Tibial nerve (tissue), 3 donors: ENCODE measurements around the gene CAMKMT.

Experiments
- POLR2A ChIP-seq, 2 donors: fragments of 450-650 bp; IDR thresholded peaks; one replicate each; pipeline ENCODE4 v1.6.1; 2017; ENCODE audit warnings: antibody characterized with exemption in 2 of 2, mild to moderate bottlenecking in 2 of 2, moderate library complexity in 2 of 2
- TF ChIP-seq, protein P1 (sequence below), 5 experiments: fragments of 200-600 bp in 3 of 5; fragments of 450-650 bp in 2 of 5; sonication (generic) in 3 of 5; IDR thresholded peaks; one replicate each; pipeline ENCODE4 v1.5.1; 2016 to 2019; ENCODE audit warnings: antibody characterized with exemption in 5 of 5, mild to moderate bottlenecking in 3 of 5, moderate library complexity in 2 of 5

DNA sequence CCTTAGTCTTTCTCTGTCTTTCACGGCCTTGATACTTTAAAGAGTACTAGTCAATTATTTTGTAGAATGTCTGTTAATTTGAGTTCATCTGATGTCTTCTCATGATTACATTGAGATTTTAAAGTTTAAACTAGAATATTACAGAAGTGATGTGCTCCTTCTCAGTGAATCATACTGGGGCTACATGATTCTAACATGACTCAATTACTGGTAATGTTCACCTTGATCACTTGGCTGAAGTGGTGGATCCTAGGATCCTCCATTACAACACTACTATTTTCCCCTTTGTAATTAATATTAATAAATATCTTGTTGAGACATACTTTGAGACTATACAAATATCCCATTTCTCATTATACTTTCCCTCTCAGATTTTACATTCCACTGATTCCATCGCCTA is 148.5 kb downstream of the CAMKMT start:
- TF ChIP-seq, protein P1, sequence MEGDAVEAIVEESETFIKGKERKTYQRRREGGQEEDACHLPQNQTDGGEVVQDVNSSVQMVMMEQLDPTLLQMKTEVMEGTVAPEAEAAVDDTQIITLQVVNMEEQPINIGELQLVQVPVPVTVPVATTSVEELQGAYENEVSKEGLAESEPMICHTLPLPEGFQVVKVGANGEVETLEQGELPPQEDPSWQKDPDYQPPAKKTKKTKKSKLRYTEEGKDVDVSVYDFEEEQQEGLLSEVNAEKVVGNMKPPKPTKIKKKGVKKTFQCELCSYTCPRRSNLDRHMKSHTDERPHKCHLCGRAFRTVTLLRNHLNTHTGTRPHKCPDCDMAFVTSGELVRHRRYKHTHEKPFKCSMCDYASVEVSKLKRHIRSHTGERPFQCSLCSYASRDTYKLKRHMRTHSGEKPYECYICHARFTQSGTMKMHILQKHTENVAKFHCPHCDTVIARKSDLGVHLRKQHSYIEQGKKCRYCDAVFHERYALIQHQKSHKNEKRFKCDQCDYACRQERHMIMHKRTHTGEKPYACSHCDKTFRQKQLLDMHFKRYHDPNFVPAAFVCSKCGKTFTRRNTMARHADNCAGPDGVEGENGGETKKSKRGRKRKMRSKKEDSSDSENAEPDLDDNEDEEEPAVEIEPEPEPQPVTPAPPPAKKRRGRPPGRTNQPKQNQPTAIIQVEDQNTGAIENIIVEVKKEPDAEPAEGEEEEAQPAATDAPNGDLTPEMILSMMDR (IDR thresholded peaks at IDR 0.05): no peak
- no peak for TF ChIP-seq POLR2A (IDR thresholded peaks at IDR 0.05)
